ENCODE measurements around the gene ROR2.

ROR2 gene

DNA sequence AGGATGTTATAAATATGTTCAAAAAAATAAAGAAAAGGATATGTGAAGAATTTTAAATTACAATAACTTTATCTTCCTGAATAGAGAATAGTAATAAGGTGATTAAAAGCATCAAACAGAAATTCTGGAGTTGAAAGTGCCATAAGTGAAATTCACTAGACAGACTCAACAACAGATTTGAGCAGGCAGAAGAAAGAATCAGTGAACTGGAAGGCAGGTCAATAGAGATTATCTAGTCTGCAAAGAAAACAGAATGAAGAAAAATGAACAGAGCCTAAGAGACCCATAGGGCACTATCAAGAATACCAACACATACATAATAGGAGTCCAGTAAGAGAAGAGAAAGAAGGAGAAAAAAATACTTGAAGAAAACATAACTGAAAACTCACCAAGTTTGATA is 162.1 kb downstream of the ROR2 start:
- no peak for DNase-seq

DNA sequence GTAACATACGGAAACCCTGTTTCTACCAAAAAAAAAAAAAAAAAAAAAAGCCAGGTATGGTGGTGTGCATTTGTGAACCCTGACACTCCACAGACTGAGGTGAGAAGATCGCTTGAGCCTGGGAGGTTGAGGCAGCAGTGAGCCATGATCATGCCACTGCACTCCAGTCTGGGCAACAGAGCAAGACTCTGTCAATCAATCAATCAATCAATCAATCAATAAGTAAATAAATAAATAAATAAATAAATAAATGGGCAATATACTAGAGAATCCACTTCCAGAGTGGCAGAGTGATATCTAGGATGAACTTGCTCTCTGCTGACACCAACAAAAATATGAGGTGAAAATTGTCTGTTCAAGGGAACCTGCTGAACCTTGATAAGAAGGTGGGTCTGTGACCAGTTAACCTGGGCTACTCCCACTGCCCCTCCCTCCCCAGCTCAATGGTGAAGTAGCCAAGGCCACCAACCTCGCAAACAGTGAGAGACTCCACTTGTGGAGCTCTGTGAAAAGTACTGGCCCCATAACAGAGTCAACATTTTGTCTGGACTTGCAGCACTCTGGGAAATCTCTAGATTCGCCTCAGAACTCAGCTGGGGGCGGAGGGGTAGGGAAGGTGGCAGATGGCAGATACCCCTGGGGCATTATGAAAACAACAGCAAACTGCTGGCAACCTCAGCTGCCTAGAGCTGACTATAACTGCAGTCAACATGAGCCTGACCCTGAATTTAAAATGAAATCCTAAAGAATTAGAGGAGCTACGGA is 163.7 kb downstream of the ROR2 start:
- DNase-seq = no peak

DNA sequence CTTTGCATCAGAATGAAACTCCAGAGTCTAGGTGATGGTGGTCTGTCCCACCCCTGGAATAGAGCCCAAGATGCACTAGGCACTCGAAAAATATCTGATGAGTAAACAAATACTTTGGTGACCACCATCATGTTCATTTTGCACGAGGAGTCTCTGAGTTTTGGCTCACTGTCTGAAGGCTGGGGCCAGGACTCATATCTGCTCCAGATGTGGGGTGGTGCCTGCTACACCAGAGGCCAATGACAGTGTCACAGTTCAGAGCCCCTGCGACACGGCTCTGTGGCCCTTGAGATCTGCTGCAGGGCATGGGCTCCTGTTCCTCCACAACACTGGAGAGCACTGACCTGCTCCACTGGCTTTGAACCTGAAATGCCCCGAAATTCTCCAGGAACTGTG is 164.6 kb downstream of the ROR2 start:
- DNase-seq = no peak

GRCh38 chr9:91784673-91785446 is 165.2 kb downstream of the ROR2 start:
- no peak for DNase-seq

DNA sequence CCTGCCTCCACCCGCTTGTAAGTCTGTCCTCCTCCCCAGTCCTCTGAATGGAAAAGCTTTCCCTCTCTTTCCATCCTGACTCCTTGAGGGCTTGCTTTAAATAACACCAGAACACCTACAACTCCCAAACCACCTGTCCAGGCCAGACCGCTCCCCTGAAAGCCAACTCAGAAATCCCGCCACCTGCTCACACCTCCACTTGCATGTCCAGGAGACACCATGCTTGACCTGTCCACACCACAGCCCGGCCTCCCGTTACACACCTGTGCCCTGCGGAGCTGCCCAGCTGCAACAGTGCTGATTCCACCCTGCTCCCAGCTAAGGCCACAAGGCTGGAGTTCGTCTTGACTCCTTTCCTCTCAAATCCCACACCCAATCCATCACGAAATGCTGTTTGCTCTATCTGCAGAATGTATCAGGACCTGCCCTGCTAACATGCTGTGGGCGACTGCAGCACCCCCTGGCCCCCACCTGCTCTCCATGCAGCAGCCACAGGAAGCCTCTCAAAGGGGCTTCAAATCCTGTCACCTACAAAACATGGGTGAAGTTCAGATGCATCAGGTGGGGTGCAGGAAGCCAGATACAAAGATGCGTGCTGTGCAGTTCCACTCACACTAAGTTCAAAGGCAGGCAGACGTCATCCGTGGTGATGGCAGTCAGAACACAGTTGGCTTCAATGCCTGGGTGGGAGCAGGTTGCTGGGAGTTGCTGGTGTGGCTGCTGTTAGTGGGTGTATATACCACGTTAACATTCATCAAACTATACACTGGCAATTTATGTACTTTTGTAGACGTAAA is 166.0 kb downstream of the ROR2 start:
- DNase-seq = no peak

DNA sequence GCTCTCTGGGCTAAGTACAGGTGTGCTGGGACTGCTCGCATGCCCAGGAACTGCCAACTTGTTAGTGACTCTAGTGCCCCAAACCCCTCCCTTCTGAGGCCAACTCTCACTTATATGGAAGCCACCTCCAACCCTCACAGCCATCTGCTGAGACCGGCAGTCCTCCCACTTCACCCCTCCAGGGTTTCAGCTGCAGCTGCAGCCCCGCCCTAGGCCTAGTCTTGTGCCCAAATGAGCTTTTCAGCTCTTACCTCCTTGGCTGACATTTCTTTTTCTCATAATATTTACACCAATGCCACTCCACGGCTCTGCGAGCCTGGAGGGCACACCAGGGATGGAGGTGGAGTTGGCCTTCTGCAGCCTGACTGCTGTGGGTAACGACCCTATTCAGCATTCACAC is 166.6 kb downstream of the ROR2 start:
- no peak for DNase-seq

DNA sequence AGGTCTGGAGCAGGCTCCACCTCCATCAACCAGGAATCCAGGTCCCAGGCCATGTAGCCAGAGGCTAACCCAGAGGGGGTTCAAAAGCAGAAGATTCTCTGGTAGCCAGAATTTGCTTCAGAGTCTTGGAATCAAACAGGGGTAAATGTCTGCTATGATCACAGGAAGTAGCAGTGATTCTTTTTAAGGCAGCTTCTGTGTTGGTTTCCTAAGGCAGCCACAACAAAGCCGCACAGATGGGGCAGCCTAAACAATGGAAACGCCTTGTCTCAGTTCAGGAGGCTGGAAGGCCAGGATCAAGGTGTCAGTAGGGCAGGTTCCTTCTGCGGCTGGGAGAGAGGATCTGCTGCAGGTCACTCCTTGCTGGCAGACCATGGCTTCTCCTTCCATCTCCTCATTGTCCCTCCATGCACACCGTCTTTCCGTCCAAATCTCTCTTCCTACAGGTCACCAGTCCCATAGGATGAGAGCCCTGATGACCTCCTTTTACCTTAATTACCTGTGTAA is 167.3 kb downstream of the ROR2 start:
- no peak for DNase-seq

GRCh38 chr9:91781906-91782305 is 168.1 kb downstream of the ROR2 start:
- no peak for DNase-seq

DNA sequence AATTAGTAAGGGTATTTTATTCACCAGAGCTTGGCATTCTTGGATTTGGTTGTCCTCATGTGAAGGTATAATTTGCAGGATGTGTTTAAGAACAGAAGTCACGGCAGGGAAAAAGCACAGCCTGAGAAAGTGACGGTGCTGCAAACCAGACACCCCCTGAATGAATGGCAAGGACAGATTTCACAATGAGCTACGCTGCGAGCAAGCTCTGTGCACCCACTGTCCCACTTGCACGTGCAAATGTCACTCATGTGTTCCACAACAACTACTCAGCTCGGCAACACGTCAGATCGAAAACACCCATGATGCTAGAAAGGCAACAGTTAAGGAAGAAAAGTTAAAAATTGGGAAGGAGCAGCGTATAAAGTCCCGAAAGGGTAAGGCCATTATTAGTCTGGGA is 168.9 kb downstream of the ROR2 start:
- no peak for DNase-seq

DNA sequence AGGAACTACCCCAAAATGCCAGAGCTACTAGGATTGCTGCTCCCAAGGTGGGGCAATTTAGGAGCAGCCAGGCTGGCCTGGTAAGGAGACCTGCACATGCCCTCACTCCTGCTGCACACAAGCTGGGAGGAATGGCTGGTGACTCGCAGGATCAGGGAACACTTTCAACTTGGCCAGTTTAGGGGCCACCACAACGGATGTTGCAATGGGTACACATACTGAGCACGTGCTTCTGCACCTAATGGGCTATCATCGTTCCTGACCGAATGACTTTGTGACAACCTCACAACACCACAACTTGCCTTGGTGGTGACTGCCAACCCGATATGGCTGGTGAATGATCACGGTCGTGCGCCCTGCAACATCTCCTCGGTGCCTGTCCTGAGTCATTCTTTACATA is 172.0 kb downstream of the ROR2 start:
- DNase-seq = no peak

DNA sequence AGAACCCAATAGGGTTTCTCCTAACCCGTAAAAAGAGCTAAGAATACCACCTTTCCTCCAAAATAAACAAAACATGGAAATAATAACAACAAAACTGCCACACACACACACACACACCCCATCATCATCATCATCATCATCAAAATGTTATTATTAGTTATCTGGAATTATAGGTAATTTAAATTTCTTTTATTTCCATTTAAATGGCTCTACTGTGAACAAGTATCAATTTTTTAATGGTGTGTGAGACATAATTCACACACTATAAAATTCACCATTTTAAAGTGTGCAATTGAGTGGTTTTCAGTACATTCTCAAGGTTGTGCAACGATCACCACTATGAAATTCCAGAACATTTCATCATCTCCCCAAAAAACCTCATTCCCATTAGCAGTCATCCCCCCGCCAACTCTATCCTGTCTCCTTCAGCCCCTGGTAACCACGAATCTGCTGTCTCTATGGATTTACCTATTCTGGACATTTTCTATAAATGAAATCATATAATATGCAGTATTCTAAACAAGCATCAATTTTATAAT is 172.7 kb downstream of the ROR2 start:
- no peak for DNase-seq

GRCh38 chr9:91776409-91777291 is 173.4 kb downstream of the ROR2 start:
- DNase-seq = no peak

- no peak for DNase-seq
Measured at GRCh38 chr9:91775708-91776028, 174.4 kb downstream of the ROR2 start.

DNA sequence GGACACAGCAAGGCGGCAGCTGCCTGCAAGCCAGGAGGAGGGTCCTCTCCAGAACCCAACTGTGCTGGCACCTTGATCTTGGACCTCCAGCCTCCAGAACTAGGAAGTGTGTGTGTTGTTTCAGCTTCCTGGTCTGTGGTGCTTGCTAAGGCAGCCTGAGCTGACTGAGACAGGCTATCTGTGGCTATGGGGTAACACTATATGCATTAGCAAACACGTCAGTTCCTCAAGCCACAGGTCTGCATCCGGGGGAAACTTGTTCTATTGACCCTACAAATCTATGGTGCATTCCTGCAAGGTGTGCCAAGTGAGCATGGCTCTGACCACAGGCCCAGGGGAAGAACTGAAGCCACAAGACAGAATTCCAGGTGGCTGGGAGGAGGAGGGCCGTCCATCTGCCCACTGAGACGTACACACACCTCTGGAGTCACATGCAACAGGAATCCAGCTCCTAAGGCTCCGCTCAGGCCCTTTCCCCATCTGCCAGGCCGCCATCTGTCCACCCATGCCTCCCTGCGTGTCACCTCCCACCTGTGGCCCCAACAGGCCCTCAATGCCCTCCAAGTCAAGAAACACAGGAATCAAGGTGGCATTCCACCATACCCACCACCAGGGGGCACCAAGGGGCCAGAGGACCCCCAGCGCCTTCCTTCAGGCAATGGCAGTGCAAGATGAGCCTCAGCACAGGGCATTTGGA is 174.9 kb downstream of the ROR2 start:
- peak; percentile 34 for DNase-seq

- no peak for DNase-seq
Measured at GRCh38 chr9:91773156-91773555, 176.9 kb downstream of the ROR2 start.

GRCh38 chr9:91771864-91772263 is 178.2 kb downstream of the ROR2 start:
- no peak for DNase-seq

GRCh38 chr9:91771027-91771426 is 179.0 kb downstream of the ROR2 start:
- no peak for DNase-seq

DNA sequence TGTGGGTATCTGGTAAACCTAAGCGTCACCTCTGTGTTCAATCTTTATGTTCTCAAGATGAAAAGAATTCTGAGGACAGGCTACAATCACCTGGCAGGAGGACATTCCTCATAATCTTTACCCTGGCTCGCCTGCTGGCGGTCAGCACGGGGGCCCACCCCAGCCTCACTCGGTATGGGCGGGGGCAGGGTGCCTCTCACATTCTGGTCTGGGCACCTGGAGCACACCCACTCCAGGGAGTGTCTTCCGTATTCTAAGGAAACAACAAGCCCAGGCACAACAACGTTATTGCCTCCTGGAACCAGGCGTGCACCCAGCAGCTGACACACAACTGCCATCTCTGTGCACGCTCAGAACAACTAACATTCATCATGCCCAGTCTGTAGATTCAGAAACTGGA is 179.8 kb downstream of the ROR2 start:
- DNase-seq = no peak

DNA sequence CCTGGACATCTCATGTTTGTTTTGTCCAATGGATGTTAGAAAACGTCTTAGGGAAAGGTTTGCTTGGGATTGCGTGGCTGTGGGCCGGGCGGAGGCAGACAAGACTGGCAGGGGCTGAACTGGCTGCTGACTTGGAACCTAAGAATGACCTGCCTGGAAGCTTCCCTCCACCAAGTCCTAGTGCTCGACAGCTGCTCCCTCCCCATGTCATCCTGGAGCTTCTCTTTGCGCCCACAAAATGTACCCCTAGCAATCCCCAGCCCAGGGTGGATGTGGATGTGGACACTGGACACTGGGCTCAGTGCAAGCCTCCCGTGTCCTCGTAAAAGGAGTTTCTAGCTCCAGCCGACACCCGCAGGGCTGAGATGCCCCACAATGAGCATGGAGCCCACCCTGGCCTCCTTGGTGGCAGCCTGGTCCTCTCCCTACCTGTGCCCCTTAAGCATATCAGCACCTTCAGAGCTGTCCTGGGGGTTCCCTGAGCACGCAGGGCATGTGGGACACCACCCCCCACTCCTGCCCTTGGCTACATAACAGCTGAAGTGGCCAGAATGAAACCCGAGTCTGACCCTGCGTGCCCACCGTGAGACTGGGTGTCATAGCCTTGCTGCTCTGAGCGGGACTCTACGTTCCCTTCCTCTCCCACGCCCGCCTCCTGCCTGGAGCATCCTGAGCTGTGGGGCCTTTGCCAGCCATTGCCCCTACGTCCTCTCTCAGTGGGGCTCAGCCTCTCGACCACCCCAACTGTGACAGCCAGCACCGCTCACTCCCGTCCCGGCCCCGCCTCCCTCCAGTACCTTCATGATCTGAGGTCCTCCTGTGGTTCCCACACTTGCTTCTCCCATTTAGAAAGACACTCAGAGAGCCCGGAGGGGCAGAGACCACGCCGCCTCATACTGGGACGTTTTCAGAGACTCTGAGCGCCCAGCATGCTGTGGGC is 180.8 kb downstream of the ROR2 start:
- DNase-seq = no peak

DNA sequence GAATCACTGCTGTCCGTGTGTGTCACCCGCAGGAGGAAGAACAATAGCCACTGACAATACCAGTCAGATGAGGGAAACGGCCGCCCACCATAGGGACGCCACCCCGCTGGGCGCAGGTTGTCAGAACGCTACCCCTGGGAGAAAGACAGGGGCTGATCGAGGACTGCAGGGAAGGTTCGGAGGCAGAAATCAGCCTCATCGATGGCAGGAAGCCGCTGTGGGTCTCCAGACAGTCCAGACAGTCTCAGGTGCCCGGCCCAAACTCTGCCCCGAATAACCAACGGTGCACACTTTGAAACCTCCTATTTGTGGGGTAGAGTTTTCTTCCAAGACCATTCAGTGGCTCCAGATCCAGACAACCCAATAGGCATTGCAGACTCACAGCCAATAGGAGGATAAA is 181.5 kb downstream of the ROR2 start:
- no peak for DNase-seq

All from NCI-H146 (cell line).